Esophagus muscularis mucosa (tissue), 4 donors: ENCODE measurements around the gene TRABD2B. TPM values are rescaled to one million over a fixed set of nuclear protein-coding genes. Genes with fewer than 3 reads are reported as not detected.

Experiments used
- DNase-seq: peaks from one replicate; pipeline ENCODE4 v3.0.0-alpha.2; 2017; ENCODE audit errors: extremely low spot score
- H3K27ac ChIP-seq, 4 donors: fragments of 200-600 bp; sonication (generic); replicated peaks in 1 of 4; 1 replicate in 3 of 4; 2 replicates in 1 of 4; pipeline ENCODE4 v1.5.1; 2016 to 2019; ENCODE audit warnings: mild to moderate bottlenecking in 1 of 4
- H3K27me3 ChIP-seq, 4 donors: fragments of 200-600 bp; sonication (generic); one replicate each; pipeline versions ENCODE4 v1.5.1 to v1.6.0; 2016 to 2019
- H3K36me3 ChIP-seq, 4 donors: fragments of 200-600 bp; sonication (generic); one replicate each; pipeline ENCODE4 v1.5.1; 2016 to 2019
- H3K4me1 ChIP-seq, 4 donors: fragments of 200-600 bp; sonication (generic); one replicate each; pipeline ENCODE4 v1.5.1; 2016 to 2019
- H3K4me3 ChIP-seq, 4 donors: fragments of 200-600 bp; sonication (generic); 1 replicate in 2 of 4; 2 replicates in 2 of 4; pipeline ENCODE4 v1.5.1; 2016 to 2019; ENCODE audit warnings: mild to moderate bottlenecking in 4 of 4, moderate library complexity in 1 of 4
- H3K9me3 ChIP-seq, 4 donors: fragments of 200-600 bp; sonication (generic); 1 replicate in 3 of 4; 2 replicates in 1 of 4; pipeline ENCODE4 v1.5.1; 2016 to 2019
- CTCF ChIP-seq, 3 experiments: fragments of 200-600 bp in 2 of 3; fragments of 450-650 bp in 1 of 3; sonication (generic) in 2 of 3; IDR thresholded peaks; one replicate each; pipeline ENCODE4 v1.5.1; 2017 to 2019; ENCODE audit warnings: antibody characterized with exemption in 3 of 3, mild to moderate bottlenecking in 2 of 3, moderate library complexity in 1 of 3
- EP300 ChIP-seq: sonication (generic); formaldehyde crosslinking; IDR thresholded peaks from one replicate; pipeline ENCODE4 v1.6.1; 2017; ENCODE audit warnings: antibody characterized with exemption
- POLR2A ChIP-seq: fragments of 450-650 bp; IDR thresholded peaks from one replicate; pipeline ENCODE4 v1.6.1; 2017; ENCODE audit warnings: antibody characterized with exemption, moderate library complexity, mild to moderate bottlenecking, low read depth
- POLR2AphosphoS5 ChIP-seq, 2 donors: sonication (generic); formaldehyde crosslinking; IDR thresholded peaks; one replicate each; pipeline ENCODE4 v1.6.1; 2017; ENCODE audit warnings: antibody characterized with exemption in 2 of 2
- WGBS: methylation state at CpG from one replicate; pipeline ENCODE4 v1.1.5; 2018; 5-methylcytosine and 5-hydroxymethylcytosine counted together
- intact Hi-C: fragments of 100-400 bp; cut with DNase I; formaldehyde crosslinking; loops from one replicate; pipeline ENCODE4 v1.15.1; 2023
- total RNA-seq, 4 donors: library from RNA; depleted of rRNA; stranded (reverse); fragments of >200 nt; gene quantifications; one replicate each; pipeline versions ENCODE4 v1.1.0 to v1.2.1, GENCODE V29; 2016

TRABD2B gene
- total RNA-seq, 4 donors from 2014 or later = 4.0 to 7.6 (median 4.1) TPM

GRCh38 chr1:47772960-47773682 lies 224.1 kb downstream of the TRABD2B start:
- Histone ChIP-seq H3K4me3 (no peak overlapping the region), H3K36me3 (peaks cover 0 to 25% (median 0%) of the 10 kb centered on the region in 4 donors), H3K9me3 (no peaks in the 10 kb centered on the region), H3K27ac (no peak overlapping the region), H3K4me1 (peaks cover 0 to 6% (median 2%) of the 10 kb centered on the region in 4 donors), H3K27me3 (no peaks in the 10 kb centered on the region)
- TF ChIP-seq EP300 = no peak
- no peak for TF ChIP-seq POLR2A
- TF ChIP-seq POLR2AphosphoS5 (IDR thresholded peaks at IDR 0.05) = no peak
- no peak for DNase-seq
- intact Hi-C loops = no loop called here
- 88% methylated on average over 11 of the region's 11 CpGs for WGBS

DNA sequence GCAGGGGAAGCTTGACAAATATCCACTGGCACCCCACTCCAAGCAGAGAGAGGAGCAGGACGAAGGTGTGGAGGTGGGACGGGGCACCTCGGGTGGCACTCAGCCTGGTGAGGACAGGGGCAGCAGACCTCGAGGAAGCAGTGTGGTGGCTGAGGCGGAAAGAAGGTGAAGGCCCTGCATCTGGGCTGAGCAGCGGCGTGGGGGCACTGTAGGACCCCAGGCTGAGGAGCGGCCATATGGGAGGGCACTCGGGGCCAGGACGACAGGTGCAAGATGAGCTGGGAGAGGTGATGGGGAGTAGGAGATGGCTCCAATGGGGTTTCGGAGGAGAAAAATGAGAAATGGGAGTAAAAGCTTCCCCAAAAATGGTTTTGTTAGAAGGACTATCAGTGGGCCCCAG lies 224.9 kb downstream of the TRABD2B start:
- Histone ChIP-seq H3K36me3 (peaks cover 0 to 22% (median 0%) of the 10 kb centered on the region in 4 donors), H3K9me3 (no peaks in the 10 kb centered on the region), H3K4me1 (peaks cover 5 to 9% (median 6%) of the 10 kb centered on the region in 4 donors), H3K27me3 (no peaks in the 10 kb centered on the region), H3K4me3 (no peak overlapping the region), H3K27ac (no peak overlapping the region)
- no peak for DNase-seq
- TF ChIP-seq POLR2A (no peak), EP300 (no peak), CTCF (IDR thresholded peaks at IDR 0.05) (no peak), POLR2AphosphoS5 (IDR thresholded peaks at IDR 0.05) (no peak)
- intact Hi-C loops = no loop called here
- 93% methylated on average over 11 of the region's 11 CpGs for WGBS

GRCh38 chr1:47771751-47772150 lies 225.4 kb downstream of the TRABD2B start:
- TF ChIP-seq POLR2AphosphoS5 (IDR thresholded peaks at IDR 0.05) (no peak), POLR2A (no peak), CTCF (IDR thresholded peaks at IDR 0.05) (no peak), EP300 (no peak)

DNA sequence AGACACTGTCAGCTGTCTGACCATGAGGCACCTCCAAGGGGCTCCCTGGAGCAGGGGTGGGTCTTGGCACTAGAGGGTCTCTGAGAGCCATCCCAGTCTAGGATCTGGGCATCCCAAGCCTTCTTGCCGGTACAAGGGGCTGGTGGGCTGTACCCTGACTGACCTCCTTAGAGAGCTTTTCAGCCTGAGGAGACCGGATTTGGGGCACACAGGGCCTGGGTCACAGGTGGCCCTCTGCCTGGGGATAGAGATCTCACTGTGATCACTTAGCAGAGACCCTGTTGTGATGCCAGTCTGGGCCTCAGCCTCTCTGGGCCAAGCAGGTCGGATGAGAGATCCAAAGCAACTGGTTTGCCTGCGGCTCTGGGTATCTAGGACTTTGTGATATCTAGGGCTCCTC lies 227.2 kb downstream of the TRABD2B start:
- Histone ChIP-seq H3K27ac (no peak overlapping the region), H3K4me1 (peaks cover 5 to 16% (median 7%) of the 10 kb centered on the region in 4 donors), H3K36me3 (peaks cover 0 to 9% (median 0%) of the 10 kb centered on the region in 4 donors), H3K4me3 (no peak overlapping the region), H3K9me3 (no peaks in the 10 kb centered on the region), H3K27me3 (no peaks in the 10 kb centered on the region)
- TF ChIP-seq POLR2AphosphoS5 (IDR thresholded peaks at IDR 0.05) = no peak
- TF ChIP-seq CTCF (IDR thresholded peaks at IDR 0.05) = no peak
- TF ChIP-seq EP300 = no peak
- TF ChIP-seq POLR2A = no peak
- DNase-seq = no peak
- 85% methylated on average over 4 of the region's 4 CpGs for WGBS
- intact Hi-C loops = no loop called here

More at GRCh38 chr1:47771751-47772150, 225.4 kb downstream of the TRABD2B start:
- Histone ChIP-seq H3K36me3 (peaks cover 0 to 19% (median 0%) of the 10 kb centered on the region in 4 donors), H3K27me3 (no peaks in the 10 kb centered on the region), H3K27ac (no peak overlapping the region), H3K4me1 (peaks cover 5 to 12% (median 7%) of the 10 kb centered on the region in 4 donors), H3K9me3 (no peaks in the 10 kb centered on the region), H3K4me3 (no peak overlapping the region)
- intact Hi-C loops = no loop called here
- WGBS = 74% methylated on average over 12 of the region's 13 CpGs
- no peak for DNase-seq

GRCh38 chr1:47769295-47769694 lies 227.9 kb downstream of the TRABD2B start:
- WGBS = 87% methylated on average over 3 of the region's 3 CpGs
- no peak for DNase-seq
- Histone ChIP-seq H3K27me3 (no peaks in the 10 kb centered on the region), H3K27ac (peak overlapping the region in 1 of 4 donors; percentile 7), H3K9me3 (no peaks in the 10 kb centered on the region), H3K4me3 (no peak overlapping the region), H3K36me3 (peaks cover 0 to 2% (median 0%) of the 10 kb centered on the region in 4 donors), H3K4me1 (peaks cover 5 to 17% (median 8%) of the 10 kb centered on the region in 4 donors)
- TF ChIP-seq POLR2A = no peak
- no peak for TF ChIP-seq EP300
- no peak for TF ChIP-seq POLR2AphosphoS5 (IDR thresholded peaks at IDR 0.05)
- no peak for TF ChIP-seq CTCF (IDR thresholded peaks at IDR 0.05)
- intact Hi-C loops = no loop called here
